Daoy (cell line): ENCODE data around the gene CDH2. TPM values are rescaled to one million over a fixed set of nuclear protein-coding genes. Genes with fewer than 3 reads are reported as not detected.

Experiments used
- DNase-seq: peaks from one replicate; pipeline ENCODE4 v3.0.0-alpha.2; 2015; ENCODE audit warnings: low read depth
- total RNA-seq: library from RNA; depleted of rRNA; stranded (reverse); fragments of >200 nt; shearing (Covaris generic); gene quantifications from 2 replicates; pipeline ENCODE4 v1.2.3, GENCODE V29; 2014

Gene CDH2
- total RNA-seq, 1 experiment from 2014 or later, result 90.6 TPM

DNA sequence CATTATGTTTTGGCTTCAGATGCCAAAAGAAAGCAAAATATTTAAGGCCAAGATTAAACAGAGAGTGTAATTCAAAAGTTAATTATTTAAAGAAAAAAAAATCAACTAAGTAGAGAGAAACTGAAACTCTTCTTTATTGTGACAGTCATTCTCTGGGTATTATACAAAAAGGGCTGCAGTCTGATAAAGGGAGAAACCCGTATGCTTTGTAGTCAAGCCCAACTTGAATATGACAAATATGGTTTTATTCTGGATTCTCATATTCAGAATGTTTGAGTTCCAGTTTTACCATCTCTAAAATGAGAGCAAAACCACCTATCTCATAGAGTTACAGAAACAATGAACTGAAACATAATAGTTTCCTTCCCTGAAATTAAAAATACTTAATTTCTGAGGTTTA is 8.2 kb downstream of the CDH2 start:
- DNase-seq, result no peak

- no peak for DNase-seq
These were observed 9.0 kb downstream of the CDH2 start for GRCh38 chr18:28167835-28168349.

- no peak for DNase-seq
These were observed 12.0 kb downstream of the CDH2 start for GRCh38 chr18:28164771-28165483.

GRCh38 chr18:28163201-28163775 is 13.6 kb downstream of the CDH2 start:
- DNase-seq, result no peak

DNA sequence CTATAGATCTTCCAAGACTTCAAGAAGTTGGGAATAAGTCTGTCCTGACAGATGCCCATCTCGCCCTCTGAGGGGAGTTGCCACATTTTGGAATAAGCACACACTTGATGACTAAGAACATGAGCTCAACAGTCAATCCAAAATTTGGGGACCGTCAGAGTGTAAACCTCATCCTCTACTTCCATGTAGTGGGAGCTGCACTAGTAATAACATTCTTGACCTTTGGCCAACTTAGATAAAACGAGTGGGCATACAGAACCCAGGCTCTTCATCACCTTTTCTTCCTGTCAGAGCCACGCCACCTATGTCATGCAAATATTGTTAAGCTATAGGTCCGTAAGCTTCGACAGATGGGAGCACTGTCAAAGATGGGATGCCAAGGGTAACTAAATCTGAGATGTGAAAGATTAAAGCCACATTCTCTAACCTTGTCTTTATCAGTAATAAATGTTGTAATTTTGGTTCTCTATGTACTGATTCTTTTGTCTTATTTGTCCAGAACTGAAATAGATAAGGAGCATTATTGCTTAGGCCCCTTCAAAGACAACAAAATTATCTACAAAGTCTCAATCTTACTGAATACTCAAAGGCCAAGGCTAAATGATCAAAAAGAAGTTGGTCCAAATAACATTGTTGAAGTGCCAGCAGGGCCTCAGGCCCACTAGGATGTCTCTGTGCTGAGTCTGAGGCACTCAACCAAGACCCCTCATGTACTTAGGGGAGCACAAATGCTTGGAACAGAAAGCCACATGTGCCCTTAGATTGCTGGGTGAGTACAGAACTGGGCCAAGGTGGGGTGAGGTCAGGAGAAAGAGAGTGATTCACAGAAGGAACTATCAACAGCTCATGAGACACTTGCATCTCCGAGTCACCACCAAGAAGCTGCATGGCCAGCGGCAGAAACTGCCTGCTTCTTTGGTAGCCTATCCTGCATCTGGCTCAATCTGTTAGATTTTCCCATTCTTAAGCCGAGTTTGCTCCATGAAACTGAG is 15.0 kb downstream of the CDH2 start:
- DNase-seq, result peak; percentile 50

- no peak for DNase-seq
These were observed 17.9 kb downstream of the CDH2 start for GRCh38 chr18:28159055-28159454.

- no peak for DNase-seq
These were observed 18.8 kb downstream of the CDH2 start for GRCh38 chr18:28158083-28158581.

- DNase-seq, result no peak
These were observed 23.4 kb downstream of the CDH2 start for GRCh38 chr18:28153485-28154065.

DNA sequence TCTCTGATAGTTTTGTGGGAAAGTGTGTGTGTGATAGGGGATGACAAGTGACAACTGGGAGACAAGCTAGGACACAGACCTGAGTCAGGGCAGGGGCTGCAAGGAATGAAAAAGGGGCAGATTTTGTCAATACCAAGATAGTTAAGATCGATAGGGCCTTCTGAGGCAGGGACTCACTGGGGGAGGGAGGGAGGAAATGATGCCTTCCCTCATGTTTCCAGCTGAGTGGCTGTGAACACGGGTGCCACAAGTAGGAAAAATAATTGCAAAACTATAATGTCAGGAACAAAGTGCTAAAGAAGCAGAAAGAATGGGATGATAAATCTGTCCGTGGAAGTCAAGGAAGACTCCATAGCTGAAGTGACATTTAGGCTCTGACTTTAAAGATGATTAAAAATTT is 24.2 kb downstream of the CDH2 start:
- no peak for DNase-seq

DNA sequence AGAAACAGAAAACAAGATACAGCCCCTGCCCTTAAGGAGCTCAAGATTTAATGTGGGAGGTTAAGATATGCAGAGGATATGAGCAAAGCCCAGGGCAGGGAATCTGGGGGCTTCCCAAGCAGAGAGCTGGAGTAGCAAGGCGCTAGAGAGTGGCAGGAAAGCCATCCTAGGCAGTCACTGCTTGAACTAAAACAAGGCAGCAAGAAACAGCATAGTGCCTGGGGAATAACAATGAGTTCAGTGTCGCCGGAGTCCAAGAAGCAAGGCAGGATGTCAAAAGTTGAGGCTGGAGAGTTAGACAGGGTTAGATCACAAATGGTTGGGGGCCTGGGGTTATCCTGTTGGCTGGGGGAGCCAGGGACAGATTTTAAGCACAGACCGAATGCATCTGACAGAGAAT is 24.6 kb downstream of the CDH2 start:
- no peak for DNase-seq

- no peak for DNase-seq
These were observed 25.5 kb downstream of the CDH2 start for GRCh38 chr18:28151434-28151833.

- DNase-seq, result no peak
These were observed 26.0 kb downstream of the CDH2 start for GRCh38 chr18:28150925-28151324.

DNA sequence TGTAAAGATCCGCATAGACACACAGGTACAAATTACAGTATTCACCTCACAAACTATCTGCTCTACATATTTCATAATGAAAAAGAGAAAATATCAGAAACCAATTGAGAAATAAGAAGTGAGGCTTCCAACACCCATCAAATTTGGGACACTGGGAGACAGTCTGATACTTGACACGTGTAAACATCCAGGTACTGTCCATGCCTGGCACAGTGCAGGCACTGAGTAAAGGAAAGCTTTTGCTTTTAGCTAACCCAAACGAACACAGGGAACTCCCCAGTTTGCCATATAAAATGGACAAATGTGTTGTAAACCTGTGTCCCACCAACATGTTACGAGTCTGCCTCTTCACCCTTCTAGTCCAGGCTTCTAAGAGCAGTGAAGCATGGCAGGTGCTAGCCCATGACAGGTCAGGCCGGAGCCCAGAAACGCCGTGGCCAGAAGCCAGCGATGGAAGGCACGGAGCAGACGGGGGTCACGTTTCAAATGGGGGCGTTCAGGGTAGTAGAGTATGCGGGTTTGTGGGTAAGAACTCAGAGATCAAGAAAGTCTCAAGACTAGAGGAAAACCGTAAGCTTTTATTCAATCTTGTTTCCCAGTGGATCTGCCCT is 27.0 kb downstream of the CDH2 start:
- DNase-seq, result no peak

GRCh38 chr18:28147674-28148171 is 29.2 kb downstream of the CDH2 start:
- no peak for DNase-seq

DNA sequence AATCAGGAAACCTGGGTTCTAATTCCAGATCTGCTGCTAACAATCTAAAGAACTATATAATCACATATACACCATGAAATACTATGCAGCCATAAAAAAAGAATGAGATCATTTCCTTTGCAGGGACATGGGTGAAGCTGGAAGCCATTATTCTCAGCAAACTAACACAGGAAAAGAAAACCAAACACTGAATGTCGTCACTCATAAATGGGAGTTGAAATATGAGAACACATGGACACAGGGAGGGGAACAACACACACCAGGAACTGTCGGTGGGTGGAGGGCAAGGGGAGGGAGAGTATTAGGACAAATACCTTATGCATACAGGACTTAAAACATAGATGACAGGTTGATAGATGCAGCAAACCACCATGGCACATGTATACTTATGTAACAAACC is 33.2 kb downstream of the CDH2 start:
- DNase-seq, result no peak

- DNase-seq, result no peak
These were observed 38.1 kb downstream of the CDH2 start for GRCh38 chr18:28138816-28139215.

- no peak for DNase-seq
These were observed 40.9 kb downstream of the CDH2 start for GRCh38 chr18:28136071-28136470.

- no peak for DNase-seq
These were observed 42.2 kb downstream of the CDH2 start for GRCh38 chr18:28134774-28135173.

- no peak for DNase-seq
These were observed 44.8 kb downstream of the CDH2 start for GRCh38 chr18:28132084-28132483.

DNA sequence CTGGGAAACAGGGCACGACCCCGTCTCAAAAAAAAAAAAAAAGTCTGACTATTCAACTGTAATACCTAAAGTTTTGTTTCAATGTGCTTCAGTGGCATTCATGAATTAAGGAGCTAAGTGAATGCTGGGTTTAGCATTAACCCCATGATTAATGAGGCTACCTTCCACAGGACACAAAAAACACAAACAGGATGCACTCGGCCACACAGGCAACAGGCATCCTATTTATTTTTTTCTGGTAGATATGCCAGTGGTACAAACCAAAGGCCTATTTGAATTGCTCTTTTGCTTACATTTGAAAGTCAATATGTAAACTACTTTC is 48.3 kb downstream of the CDH2 start:
- no peak for DNase-seq
